Neural cell (in vitro differentiated cells): ENCODE results near the gene SRSF7. TPM values are rescaled to one million over a fixed set of nuclear protein-coding genes. Genes with fewer than 3 reads are reported as not detected.
"Not testable (repeated sequence)": the region's sequence is repeated elsewhere in the genome, so short reads cannot be mapped to it uniquely, and the experiment has no call there.

ENCODE experiments used
- H2AFZ ChIP-seq: fragments of 200-600, 300-800 bp; sonication (generic), shearing (Covaris generic); 2 replicates; pipeline ENCODE4 v1.6.0; 2014; ENCODE audit warnings: low read depth, mild to moderate bottlenecking, antibody characterized with exemption, low read length, moderate library complexity
- H3F3A ChIP-seq: fragments of 200-600 bp; shearing (Covaris generic); 2 replicates; pipeline ENCODE4 v1.6.1; 2016; ENCODE audit warnings: mild to moderate bottlenecking, moderate library complexity, mixed read lengths, antibody characterized with exemption, low read length; ENCODE audit not compliant: insufficient read depth, poor library complexity, severe bottlenecking
- H3K27ac ChIP-seq: fragments of 200-600, 300-800 bp; sonication (generic), shearing (Covaris generic); 2 replicates; pipeline ENCODE4 v1.5.1; 2014; ENCODE audit warnings: mild to moderate bottlenecking, low read length, moderate library complexity
- H3K27me3 ChIP-seq: fragments of 300-800, 200-600 bp; sonication (generic), shearing (Covaris generic); 2 replicates; pipeline ENCODE4 v1.6.0; 2014; ENCODE audit warnings: mild to moderate bottlenecking, low read depth, low read length, moderate library complexity; ENCODE audit not compliant: insufficient read depth
- H3K36me3 ChIP-seq: fragments of 300-800, 200-600 bp; sonication (generic), shearing (Covaris generic); 2 replicates; pipeline ENCODE4 v1.5.1; 2014; ENCODE audit warnings: mild to moderate bottlenecking, antibody characterized with exemption, low read length, moderate library complexity; ENCODE audit not compliant: insufficient read depth
- H3K4me2 ChIP-seq: fragments of 300-800, 200-600 bp; sonication (generic), shearing (Covaris generic); 2 replicates; pipeline ENCODE4 v1.6.0; 2014; ENCODE audit warnings: mild to moderate bottlenecking, low read length
- H3K4me3 ChIP-seq: fragments of 300-800, 200-600 bp; sonication (generic), shearing (Covaris generic); 2 replicates; pipeline ENCODE4 v1.5.1; 2014; ENCODE audit warnings: mild to moderate bottlenecking, low read length, moderate library complexity
- H3K79me2 ChIP-seq: fragments of 200-600 bp; shearing (Covaris generic); replicated peaks from 2 replicates; pipeline ENCODE4 v1.6.0; 2014; ENCODE audit warnings: mild to moderate bottlenecking, low read length, moderate library complexity; ENCODE audit not compliant: insufficient read depth
- H3K9ac ChIP-seq: fragments of 300-800, 200-600 bp; sonication (generic), shearing (Covaris generic); 2 replicates; pipeline ENCODE4 v1.6.1; 2016; ENCODE audit warnings: mild to moderate bottlenecking, low read length, mixed read lengths
- H3K9me2 ChIP-seq: fragments of 200-600 bp; shearing (Covaris generic); 2 replicates; pipeline ENCODE4 v1.6.1; 2016; ENCODE audit warnings: mild to moderate bottlenecking, low read length, mixed read lengths; ENCODE audit not compliant: insufficient read depth
- H3K9me3 ChIP-seq: fragments of 200-600, 300-800 bp; sonication (generic), shearing (Covaris generic); 2 replicates; pipeline ENCODE4 v1.6.1; 2016; ENCODE audit warnings: mild to moderate bottlenecking, mixed run types, low read length, moderate library complexity, mixed read lengths
- H4K20me1 ChIP-seq: fragments of 200-600 bp; shearing (Covaris generic); 2 replicates; pipeline ENCODE4 v1.6.1; 2016; ENCODE audit warnings: mild to moderate bottlenecking, mixed run types; ENCODE audit not compliant: insufficient read depth
- CTCF ChIP-seq: fragments of 450-650 bp; IDR thresholded peaks from 2 replicates; pipeline ENCODE4 v1.5.1; 2014; ENCODE audit warnings: antibody characterized with exemption, mild to moderate bottlenecking, moderate library complexity; ENCODE audit not compliant: poor library complexity, severe bottlenecking
- EP300 ChIP-seq: fragments of 450-650 bp; conservative IDR thresholded peaks from 2 replicates; pipeline ENCODE4 v1.6.1; 2014; ENCODE audit warnings: antibody characterized with exemption, mild to moderate bottlenecking, moderate library complexity; ENCODE audit not compliant: poor library complexity, severe bottlenecking
- EZH2 ChIP-seq: fragments of 200-600, 300-800 bp; shearing (Covaris generic), sonication (generic); IDR thresholded peaks from 2 replicates; pipeline ENCODE4 v1.6.1; 2014; ENCODE audit warnings: antibody characterized with exemption, low read length, borderline replicate concordance, mild to moderate bottlenecking; ENCODE audit not compliant: insufficient read depth, poor library complexity, severe bottlenecking
- MXI1 ChIP-seq: fragments of 450-650 bp; conservative IDR thresholded peaks from 2 replicates; pipeline ENCODE4 v1.6.1; 2014; ENCODE audit warnings: antibody characterized with exemption, mild to moderate bottlenecking; ENCODE audit not compliant: poor library complexity, severe bottlenecking
- SMC3 ChIP-seq: fragments of 450-650 bp; conservative IDR thresholded peaks from 2 replicates; pipeline ENCODE4 v1.6.1; 2014; ENCODE audit warnings: antibody characterized with exemption, mild to moderate bottlenecking, moderate library complexity; ENCODE audit not compliant: poor library complexity
- TAF1 ChIP-seq: IDR thresholded peaks from 2 replicates; pipeline ENCODE4 v1.6.1; 2012; ENCODE audit warnings: low read depth
- polyA plus RNA-seq: library from polyadenylated mRNA; depleted of rRNA; stranded (reverse); fragments of >200 nt; gene quantifications from 2 replicates; pipeline ENCODE4 v1.2.3, GENCODE V29; 2014
- TF ChIP-seq, protein P1 (sequence below): IDR thresholded peaks from 2 replicates; pipeline ENCODE4 v1.6.1; 2012; ENCODE audit warnings: borderline replicate concordance

Gene SRSF7
- polyA plus RNA-seq, 1 donor from 2014 or later: 286 TPM

- not testable (repeated sequence) for H3K4me3 ChIP-seq, H3K9ac ChIP-seq, H2AFZ ChIP-seq, H3K9me2 ChIP-seq, H3K4me2 ChIP-seq, H3K9me3 ChIP-seq, H3K36me3 ChIP-seq, H3F3A ChIP-seq, H4K20me1 ChIP-seq, H3K27ac ChIP-seq, H3K79me2 ChIP-seq, H3K27me3 ChIP-seq
Measured at GRCh38 chr2:38708491-38708890, 42.7 kb downstream of the SRSF7 start.

GRCh38 chr2:38706846-38707345, 44.3 kb downstream of the SRSF7 start:
- no peaks in the 10 kb centered on the region for H3K79me2 ChIP-seq
- H4K20me1 ChIP-seq: no peaks in the 10 kb centered on the region
- H3K4me3 ChIP-seq: no peak overlapping the region
- no peaks in the 10 kb centered on the region for H3F3A ChIP-seq
- no peak for TF ChIP-seq CTCF
- TF ChIP-seq, protein P1, sequence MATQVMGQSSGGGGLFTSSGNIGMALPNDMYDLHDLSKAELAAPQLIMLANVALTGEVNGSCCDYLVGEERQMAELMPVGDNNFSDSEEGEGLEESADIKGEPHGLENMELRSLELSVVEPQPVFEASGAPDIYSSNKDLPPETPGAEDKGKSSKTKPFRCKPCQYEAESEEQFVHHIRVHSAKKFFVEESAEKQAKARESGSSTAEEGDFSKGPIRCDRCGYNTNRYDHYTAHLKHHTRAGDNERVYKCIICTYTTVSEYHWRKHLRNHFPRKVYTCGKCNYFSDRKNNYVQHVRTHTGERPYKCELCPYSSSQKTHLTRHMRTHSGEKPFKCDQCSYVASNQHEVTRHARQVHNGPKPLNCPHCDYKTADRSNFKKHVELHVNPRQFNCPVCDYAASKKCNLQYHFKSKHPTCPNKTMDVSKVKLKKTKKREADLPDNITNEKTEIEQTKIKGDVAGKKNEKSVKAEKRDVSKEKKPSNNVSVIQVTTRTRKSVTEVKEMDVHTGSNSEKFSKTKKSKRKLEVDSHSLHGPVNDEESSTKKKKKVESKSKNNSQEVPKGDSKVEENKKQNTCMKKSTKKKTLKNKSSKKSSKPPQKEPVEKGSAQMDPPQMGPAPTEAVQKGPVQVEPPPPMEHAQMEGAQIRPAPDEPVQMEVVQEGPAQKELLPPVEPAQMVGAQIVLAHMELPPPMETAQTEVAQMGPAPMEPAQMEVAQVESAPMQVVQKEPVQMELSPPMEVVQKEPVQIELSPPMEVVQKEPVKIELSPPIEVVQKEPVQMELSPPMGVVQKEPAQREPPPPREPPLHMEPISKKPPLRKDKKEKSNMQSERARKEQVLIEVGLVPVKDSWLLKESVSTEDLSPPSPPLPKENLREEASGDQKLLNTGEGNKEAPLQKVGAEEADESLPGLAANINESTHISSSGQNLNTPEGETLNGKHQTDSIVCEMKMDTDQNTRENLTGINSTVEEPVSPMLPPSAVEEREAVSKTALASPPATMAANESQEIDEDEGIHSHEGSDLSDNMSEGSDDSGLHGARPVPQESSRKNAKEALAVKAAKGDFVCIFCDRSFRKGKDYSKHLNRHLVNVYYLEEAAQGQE: no peak
- no peak for TF ChIP-seq SMC3
- no peak for TF ChIP-seq TAF1
- no peak for TF ChIP-seq MXI1
- H3K9me2 ChIP-seq: no peaks in the 10 kb centered on the region
- H3K27ac ChIP-seq: no peak overlapping the region
- no peak overlapping the region for H3K4me2 ChIP-seq
- no peak overlapping the region for H2AFZ ChIP-seq
- H3K9me3 ChIP-seq: no peaks in the 10 kb centered on the region
- H3K9ac ChIP-seq: no peak overlapping the region
- no peaks in the 10 kb centered on the region for H3K36me3 ChIP-seq
- H3K27me3 ChIP-seq: no peaks in the 10 kb centered on the region

DNA sequence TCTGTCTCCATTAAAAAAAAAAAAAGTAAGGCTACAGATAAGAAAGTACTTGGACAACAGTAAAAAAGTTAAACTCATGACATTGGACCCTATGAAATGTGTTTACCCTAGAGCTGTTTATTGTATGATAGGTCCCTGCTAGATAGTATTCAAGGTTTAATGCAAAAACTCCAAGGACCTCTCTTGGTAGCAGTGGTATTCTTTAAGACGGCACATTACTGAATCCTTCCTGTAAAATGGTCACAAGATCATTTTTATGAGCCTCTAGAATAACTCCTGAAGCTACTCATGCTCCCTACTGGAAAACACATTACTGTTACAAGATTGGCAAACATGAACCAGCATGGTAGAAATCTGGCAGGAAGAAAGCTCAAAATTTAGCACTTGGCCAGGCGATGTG, 46.5 kb downstream of the SRSF7 start:
- no peak overlapping the region for H2AFZ ChIP-seq
- no peaks in the 10 kb centered on the region for H3K9me3 ChIP-seq
- H3K27ac ChIP-seq: no peak overlapping the region
- H4K20me1 ChIP-seq: no peaks in the 10 kb centered on the region
- H3K36me3 ChIP-seq: no peaks in the 10 kb centered on the region
- no peak overlapping the region for H3K9ac ChIP-seq
- no peaks in the 10 kb centered on the region for H3F3A ChIP-seq
- H3K79me2 ChIP-seq: no peaks in the 10 kb centered on the region
- no peak overlapping the region for H3K4me2 ChIP-seq
- H3K27me3 ChIP-seq: no peaks in the 10 kb centered on the region
- H3K4me3 ChIP-seq: no peak overlapping the region
- no peaks in the 10 kb centered on the region for H3K9me2 ChIP-seq
- TF ChIP-seq, protein P1: no peak
- TF ChIP-seq CTCF (no peak), EZH2 (no peak), TAF1 (no peak), EP300 (no peak)

GRCh38 chr2:38703336-38703735, 47.8 kb downstream of the SRSF7 start:
- H4K20me1 ChIP-seq, H3K27me3 ChIP-seq, H3K27ac ChIP-seq, H3K9me2 ChIP-seq, H3K9me3 ChIP-seq, H2AFZ ChIP-seq, H3K4me3 ChIP-seq, H3K36me3 ChIP-seq, H3K9ac ChIP-seq, H3K4me2 ChIP-seq, H3K79me2 ChIP-seq, H3F3A ChIP-seq: not testable (repeated sequence)
